ENCODE data around the gene ADCY5. TPM values are rescaled to one million over a fixed set of nuclear protein-coding genes. Genes with fewer than 3 reads are reported as not detected.

ADCY5 gene
- total RNA-seq, 2 experiments from 2014 or later, result 0.10 TPM; not detected in 1

GRCh38 chr3:123422457-123422856 lies 26.4 kb downstream of the ADCY5 start:
- Mint-ChIP-seq H3K4me3 (no peak overlapping the region), H3K4me1 (ENCODE audit: low read depth) (no peaks in the 10 kb centered on the region), H3K27me3 (ENCODE audit: low read depth) (peaks cover 2% of the 10 kb centered on the region), H3K9me3 (no peaks in the 10 kb centered on the region), H3K27ac (no peak overlapping the region), H3K36me3 (ENCODE audit: low read depth) (no peaks in the 10 kb centered on the region)
- DNase-seq, result no peak
- intact Hi-C loops (cut with micrococcal nuclease), result no loop called here
- CTCF ChIA-PET, result interaction anchor here (0.5 to 0.9 kb wide), 2 partner anchors 11 to 105 kb away, joined by 3 to 4 read pairs; no protein-coding TSS in a partner anchor

GRCh38 chr3:123421353-123422174 lies 27.3 kb downstream of the ADCY5 start:
- Mint-ChIP-seq H3K4me1 (ENCODE audit: low read depth) (no peaks in the 10 kb centered on the region), H3K36me3 (ENCODE audit: low read depth) (no peaks in the 10 kb centered on the region), H3K9me3 (no peaks in the 10 kb centered on the region), H3K4me3 (no peak overlapping the region), H3K27ac (no peak overlapping the region), H3K27me3 (ENCODE audit: low read depth) (peaks cover 2% of the 10 kb centered on the region)
- no peak for DNase-seq
- intact Hi-C loops (cut with micrococcal nuclease), result no loop called here
- CTCF ChIA-PET, result interaction anchor here (0.9 kb wide), 1 partner anchor 11 kb away, joined by 3 read pairs; no protein-coding TSS in a partner anchor

- Mint-ChIP-seq H3K27me3 (ENCODE audit: low read depth) (no peaks in the 10 kb centered on the region), H3K4me1 (ENCODE audit: low read depth) (no peaks in the 10 kb centered on the region), H3K27ac (no peak overlapping the region), H3K9me3 (no peaks in the 10 kb centered on the region), H3K4me3 (no peak overlapping the region), H3K36me3 (ENCODE audit: low read depth) (no peaks in the 10 kb centered on the region)
- CTCF ChIA-PET, result no interaction called here
- intact Hi-C loops (cut with micrococcal nuclease), result no loop called here
- no peak for DNase-seq
Measured at GRCh38 chr3:123420416-123420968, 28.4 kb downstream of the ADCY5 start.

- H3K27ac Mint-ChIP-seq, result no peak overlapping the region
Measured at GRCh38 chr3:123419850-123420297, 29.0 kb downstream of the ADCY5 start.

GRCh38 chr3:123419181-123419849 lies 29.6 kb downstream of the ADCY5 start:
- H3K4me3 Mint-ChIP-seq, result no peak overlapping the region
- CTCF ChIA-PET, result interaction anchor here (0.7 kb wide), 1 partner anchor 12 kb away, joined by 3 read pairs; no protein-coding TSS in a partner anchor

More at GRCh38 chr3:123419850-123420297, 29.0 kb downstream of the ADCY5 start:
- CTCF ChIA-PET, result interaction anchor here (0.7 kb wide), 1 partner anchor 12 kb away, joined by 3 read pairs; no protein-coding TSS in a partner anchor
- H3K36me3 Mint-ChIP-seq (ENCODE audit: low read depth), result no peaks in the 10 kb centered on the region
- no peaks in the 10 kb centered on the region for H3K4me1 Mint-ChIP-seq (ENCODE audit: low read depth)
- intact Hi-C loops (cut with micrococcal nuclease), result no loop called here
- no peak overlapping the region for H3K4me3 Mint-ChIP-seq
- H3K9me3 Mint-ChIP-seq, result no peaks in the 10 kb centered on the region
- no peaks in the 10 kb centered on the region for H3K27me3 Mint-ChIP-seq (ENCODE audit: low read depth)
- no peak for DNase-seq

GRCh38 chr3:123416647-123417046 lies 32.2 kb downstream of the ADCY5 start:
- Mint-ChIP-seq H3K4me1 (ENCODE audit: low read depth) (no peaks in the 10 kb centered on the region), H3K36me3 (ENCODE audit: low read depth) (no peaks in the 10 kb centered on the region), H3K27me3 (ENCODE audit: low read depth) (no peaks in the 10 kb centered on the region), H3K27ac (no peak overlapping the region), H3K9me3 (no peaks in the 10 kb centered on the region), H3K4me3 (no peak overlapping the region)
- CTCF ChIA-PET, result no interaction called here
- intact Hi-C loops (cut with micrococcal nuclease), result no loop called here
- DNase-seq, result no peak

More at GRCh38 chr3:123419181-123419849, 29.6 kb downstream of the ADCY5 start:
- Mint-ChIP-seq H3K4me1 (ENCODE audit: low read depth) (no peaks in the 10 kb centered on the region), H3K9me3 (no peaks in the 10 kb centered on the region), H3K27ac (no peak overlapping the region), H3K36me3 (ENCODE audit: low read depth) (no peaks in the 10 kb centered on the region), H3K27me3 (ENCODE audit: low read depth) (no peaks in the 10 kb centered on the region)
- intact Hi-C loops (cut with micrococcal nuclease), result no loop called here
- no peak for DNase-seq

- no peaks in the 10 kb centered on the region for H3K9me3 Mint-ChIP-seq
- H3K27me3 Mint-ChIP-seq (ENCODE audit: low read depth), result no peaks in the 10 kb centered on the region
- CTCF ChIA-PET, result no interaction called here
- DNase-seq, result no peak
- H3K27ac Mint-ChIP-seq, result no peak overlapping the region
- intact Hi-C loops (cut with micrococcal nuclease), result no loop called here
- no peaks in the 10 kb centered on the region for H3K36me3 Mint-ChIP-seq (ENCODE audit: low read depth)
- H3K4me3 Mint-ChIP-seq, result no peak overlapping the region
- no peaks in the 10 kb centered on the region for H3K4me1 Mint-ChIP-seq (ENCODE audit: low read depth)
Measured at GRCh38 chr3:123416173-123416572, 32.7 kb downstream of the ADCY5 start.

- H3K4me3 Mint-ChIP-seq, result no peak overlapping the region
- no peaks in the 10 kb centered on the region for H3K4me1 Mint-ChIP-seq (ENCODE audit: low read depth)
- no peaks in the 10 kb centered on the region for H3K27me3 Mint-ChIP-seq (ENCODE audit: low read depth)
- H3K36me3 Mint-ChIP-seq (ENCODE audit: low read depth), result no peaks in the 10 kb centered on the region
- CTCF ChIA-PET, result interaction anchor here (1.3 kb wide), 1 partner anchor 660 kb away, joined by 3 read pairs; no protein-coding TSS in a partner anchor
- no peak for DNase-seq
- H3K9me3 Mint-ChIP-seq, result no peaks in the 10 kb centered on the region
- H3K27ac Mint-ChIP-seq, result no peak overlapping the region
- intact Hi-C loops (cut with micrococcal nuclease), result no loop called here
Measured at GRCh38 chr3:123414973-123415775, 33.7 kb downstream of the ADCY5 start.

GRCh38 chr3:123412811-123413604 lies 35.9 kb downstream of the ADCY5 start:
- intact Hi-C loops (cut with micrococcal nuclease), result no loop called here
- Mint-ChIP-seq H3K27ac (no peak overlapping the region), H3K4me1 (ENCODE audit: low read depth) (no peaks in the 10 kb centered on the region), H3K4me3 (no peak overlapping the region), H3K27me3 (ENCODE audit: low read depth) (no peaks in the 10 kb centered on the region), H3K9me3 (no peaks in the 10 kb centered on the region), H3K36me3 (ENCODE audit: low read depth) (no peaks in the 10 kb centered on the region)
- DNase-seq, result no peak
- CTCF ChIA-PET, result no interaction called here

GRCh38 chr3:123412076-123412475 lies 36.8 kb downstream of the ADCY5 start:
- no peaks in the 10 kb centered on the region for H3K4me1 Mint-ChIP-seq (ENCODE audit: low read depth)
- H3K4me3 Mint-ChIP-seq, result no peak overlapping the region
- DNase-seq, result no peak
- no peaks in the 10 kb centered on the region for H3K36me3 Mint-ChIP-seq (ENCODE audit: low read depth)
- no peak overlapping the region for H3K27ac Mint-ChIP-seq
- no peaks in the 10 kb centered on the region for H3K27me3 Mint-ChIP-seq (ENCODE audit: low read depth)
- CTCF ChIA-PET, result no interaction called here
- H3K9me3 Mint-ChIP-seq, result no peaks in the 10 kb centered on the region
- intact Hi-C loops (cut with micrococcal nuclease), result no loop called here

- no peak overlapping the region for H3K27ac Mint-ChIP-seq
- CTCF ChIA-PET, result interaction anchor here (1.6 kb wide), 1 partner anchor 11 kb away, joined by 3 read pairs; no protein-coding TSS in a partner anchor
- H3K4me3 Mint-ChIP-seq, result no peak overlapping the region
- DNase-seq, result no peak
- H3K4me1 Mint-ChIP-seq (ENCODE audit: low read depth), result no peaks in the 10 kb centered on the region
- no peaks in the 10 kb centered on the region for H3K9me3 Mint-ChIP-seq
- H3K36me3 Mint-ChIP-seq (ENCODE audit: low read depth), result no peaks in the 10 kb centered on the region
- no peaks in the 10 kb centered on the region for H3K27me3 Mint-ChIP-seq (ENCODE audit: low read depth)
- intact Hi-C loops (cut with micrococcal nuclease), result no loop called here
Measured at GRCh38 chr3:123411340-123412040, 37.4 kb downstream of the ADCY5 start.

Measured in activated naive CD4-positive, alpha-beta T cell treated with anti-CD3 and anti-CD28 coated beads for 36 hours (primary cell).